ENCODE data around the gene CCSER1.

Gene CCSER1

GRCh38 chr4:90970021-90970420 lies 842.8 kb downstream of the CCSER1 start:
- no peak overlapping the region for H2AFZ ChIP-seq (ENCODE audit: low read depth, low read length)
- H3K4me3 ChIP-seq (ENCODE audit: low read depth in 1 of 2, low read length in 2 of 2): no peak overlapping the region
- H3K27me3 ChIP-seq (ENCODE audit: insufficient read depth, low read length, poor library complexity): no peaks in the 10 kb centered on the region
- no peak overlapping the region for H3K4me2 ChIP-seq (ENCODE audit: insufficient read depth, low read length)
- H3K9ac ChIP-seq (ENCODE audit: low read depth, low read length): no peak overlapping the region
- TF ChIP-seq CTCF (IDR thresholded peaks at IDR 0.05; ENCODE audit: borderline replicate concordance, extremely low read depth, low read length, poor library complexity, severe bottlenecking): no peak
- TF ChIP-seq EZH2 (IDR thresholded peaks at IDR 0.05; ENCODE audit: borderline replicate concordance, low read depth, low read length, severe bottlenecking): no peak
- H4K20me1 ChIP-seq (ENCODE audit: insufficient read depth, low read length): no peaks in the 10 kb centered on the region
- DNase-seq (no peak), ATAC-seq (ENCODE audit: insufficient read depth, low read depth) (no peak)
- H3K4me1 ChIP-seq (ENCODE audit: insufficient read depth, low read length): no peaks in the 10 kb centered on the region
- H3K36me3 ChIP-seq (ENCODE audit: insufficient read depth, low read length): no peaks in the 10 kb centered on the region
- no peak overlapping the region for H3K27ac ChIP-seq (ENCODE audit: low read length)
- H3K79me2 ChIP-seq (ENCODE audit: insufficient read depth, low read length): no peaks in the 10 kb centered on the region
- no peaks in the 10 kb centered on the region for H3K9me3 ChIP-seq (ENCODE audit: insufficient read depth, low read length, severe bottlenecking)

GRCh38 chr4:90977726-90978125 lies 850.5 kb downstream of the CCSER1 start:
- Histone ChIP-seq H3K79me2 (ENCODE audit: insufficient read depth, low read length) (no peaks in the 10 kb centered on the region), H3K4me3 (ENCODE audit: low read depth in 1 of 2, low read length in 2 of 2) (no peak overlapping the region), H3K4me2 (ENCODE audit: insufficient read depth, low read length) (no peak overlapping the region), H3K4me1 (ENCODE audit: insufficient read depth, low read length) (no peaks in the 10 kb centered on the region), H3K36me3 (ENCODE audit: insufficient read depth, low read length) (no peaks in the 10 kb centered on the region), H3K9me3 (ENCODE audit: insufficient read depth, low read length, severe bottlenecking) (no peaks in the 10 kb centered on the region), H3K9ac (ENCODE audit: low read depth, low read length) (no peak overlapping the region), H3K27me3 (ENCODE audit: insufficient read depth, low read length, poor library complexity) (no peaks in the 10 kb centered on the region), H2AFZ (ENCODE audit: low read depth, low read length) (no peak overlapping the region), H3K27ac (ENCODE audit: low read length) (no peak overlapping the region), H4K20me1 (ENCODE audit: insufficient read depth, low read length) (no peaks in the 10 kb centered on the region)
- ATAC-seq (ENCODE audit: insufficient read depth, low read depth) (no peak), DNase-seq (no peak)
- no peak for TF ChIP-seq CTCF (IDR thresholded peaks at IDR 0.05; ENCODE audit: borderline replicate concordance, extremely low read depth, low read length, poor library complexity, severe bottlenecking)
- TF ChIP-seq EZH2 (IDR thresholded peaks at IDR 0.05; ENCODE audit: borderline replicate concordance, low read depth, low read length, severe bottlenecking): no peak

GRCh38 chr4:90979556-90979955 lies 852.4 kb downstream of the CCSER1 start:
- no peaks in the 10 kb centered on the region for H4K20me1 ChIP-seq (ENCODE audit: insufficient read depth, low read length)
- no peak for TF ChIP-seq EZH2 (IDR thresholded peaks at IDR 0.05; ENCODE audit: borderline replicate concordance, low read depth, low read length, severe bottlenecking)
- no peak for TF ChIP-seq CTCF (IDR thresholded peaks at IDR 0.05; ENCODE audit: borderline replicate concordance, extremely low read depth, low read length, poor library complexity, severe bottlenecking)
- H3K79me2 ChIP-seq (ENCODE audit: insufficient read depth, low read length): no peaks in the 10 kb centered on the region
- DNase-seq: no peak
- no peaks in the 10 kb centered on the region for H3K27me3 ChIP-seq (ENCODE audit: insufficient read depth, low read length, poor library complexity)
- H3K9me3 ChIP-seq (ENCODE audit: insufficient read depth, low read length, severe bottlenecking): no peaks in the 10 kb centered on the region
- H3K27ac ChIP-seq (ENCODE audit: low read length): no peak overlapping the region
- no peak for ATAC-seq (ENCODE audit: insufficient read depth, low read depth)
- no peak overlapping the region for H3K9ac ChIP-seq (ENCODE audit: low read depth, low read length)
- H2AFZ ChIP-seq (ENCODE audit: low read depth, low read length): no peak overlapping the region
- no peak overlapping the region for H3K4me2 ChIP-seq (ENCODE audit: insufficient read depth, low read length)
- H3K4me3 ChIP-seq (ENCODE audit: low read depth in 1 of 2, low read length in 2 of 2): no peak overlapping the region
- H3K4me1 ChIP-seq (ENCODE audit: insufficient read depth, low read length): no peaks in the 10 kb centered on the region
- H3K36me3 ChIP-seq (ENCODE audit: insufficient read depth, low read length): no peaks in the 10 kb centered on the region

- Histone ChIP-seq H3K27me3 (ENCODE audit: insufficient read depth, low read length, poor library complexity) (no peaks in the 10 kb centered on the region), H4K20me1 (ENCODE audit: insufficient read depth, low read length) (no peaks in the 10 kb centered on the region), H3K36me3 (ENCODE audit: insufficient read depth, low read length) (no peaks in the 10 kb centered on the region), H3K4me3 (ENCODE audit: low read depth in 1 of 2, low read length in 2 of 2) (no peak overlapping the region), H3K9me3 (ENCODE audit: insufficient read depth, low read length, severe bottlenecking) (no peaks in the 10 kb centered on the region), H3K4me2 (ENCODE audit: insufficient read depth, low read length) (no peak overlapping the region), H3K9ac (ENCODE audit: low read depth, low read length) (no peak overlapping the region), H3K4me1 (ENCODE audit: insufficient read depth, low read length) (no peaks in the 10 kb centered on the region), H3K79me2 (ENCODE audit: insufficient read depth, low read length) (no peaks in the 10 kb centered on the region), H3K27ac (ENCODE audit: low read length) (no peak overlapping the region), H2AFZ (ENCODE audit: low read depth, low read length) (no peak overlapping the region)
- ATAC-seq (ENCODE audit: insufficient read depth, low read depth): no peak
- TF ChIP-seq EZH2 (IDR thresholded peaks at IDR 0.05; ENCODE audit: borderline replicate concordance, low read depth, low read length, severe bottlenecking) (no peak), CTCF (IDR thresholded peaks at IDR 0.05; ENCODE audit: borderline replicate concordance, extremely low read depth, low read length, poor library complexity, severe bottlenecking) (no peak)
- DNase-seq: no peak
Observed at GRCh38 chr4:90982813-90983212, 855.6 kb downstream of the CCSER1 start.
